Gastroesophageal sphincter (tissue), 4 donors: ENCODE measurements around the gene CBFA2T2. TPM values are rescaled to one million over a fixed set of nuclear protein-coding genes. Genes with fewer than 3 reads are reported as not detected.

Experiments used
- ATAC-seq: fragments of 150-250 bp; one replicate; pipeline ENCODE4 v1.9.1; 2016; ENCODE audit warnings: mild to moderate bottlenecking, moderate library complexity
- H3K27ac ChIP-seq, 4 donors: fragments of 200-600 bp; sonication (generic) in 3 of 4; 1 replicate in 3 of 4; 2 replicates in 1 of 4; pipeline ENCODE4 v1.5.1; 2016 to 2019
- H3K27me3 ChIP-seq: fragments of 200-600 bp; sonication (generic); one replicate; pipeline ENCODE4 v1.5.1; 2019
- H3K36me3 ChIP-seq, 2 donors: fragments of 200-600 bp; sonication (generic); one replicate each; pipeline ENCODE4 v1.5.1; 2019; ENCODE audit warnings: control low read depth in 1 of 2
- H3K4me1 ChIP-seq, 3 donors: fragments of 200-600 bp; sonication (generic); 1 replicate in 2 of 3; 2 replicates in 1 of 3; pipeline ENCODE4 v1.5.1; 2016 to 2019; ENCODE audit warnings: control low read depth in 2 of 3
- H3K4me3 ChIP-seq, 2 donors: fragments of 200-600 bp; sonication (generic); one replicate each; pipeline ENCODE4 v1.5.1; 2019; ENCODE audit warnings: mild to moderate bottlenecking in 1 of 2, moderate library complexity in 1 of 2
- H3K9me3 ChIP-seq, 3 donors: fragments of 200-600 bp; sonication (generic); one replicate each; pipeline ENCODE4 v1.5.1; 2017 to 2019; ENCODE audit warnings: control low read depth in 2 of 3
- CTCF ChIP-seq, 4 experiments: fragments of 200-600 bp in 2 of 4; fragments of 450-650 bp in 2 of 4; sonication (generic) in 1 of 4; IDR thresholded peaks; one replicate each; pipeline ENCODE4 v1.5.1; 2017 to 2019; ENCODE audit warnings: antibody characterized with exemption in 4 of 4, mild to moderate bottlenecking in 2 of 4, moderate library complexity in 2 of 4
- EP300 ChIP-seq: sonication (generic); formaldehyde crosslinking; IDR thresholded peaks from one replicate; pipeline ENCODE4 v1.6.1; 2017; ENCODE audit warnings: antibody characterized with exemption, mild to moderate bottlenecking
- POLR2A ChIP-seq, 2 donors: fragments of 450-650 bp; IDR thresholded peaks; one replicate each; pipeline ENCODE4 v1.6.1; 2017; ENCODE audit warnings: antibody characterized with exemption in 2 of 2, mild to moderate bottlenecking in 2 of 2, moderate library complexity in 1 of 2
- POLR2AphosphoS5 ChIP-seq: sonication (generic); formaldehyde crosslinking; IDR thresholded peaks from one replicate; pipeline ENCODE4 v1.6.1; 2017; ENCODE audit warnings: antibody characterized with exemption
- WGBS, 2 donors: methylation state at CpG; one replicate each; pipeline ENCODE4 v1.1.5; 2018; ENCODE audit warnings: low coverage in 1 of 2; 5-methylcytosine and 5-hydroxymethylcytosine counted together
- total RNA-seq, 4 donors: library from RNA; depleted of rRNA; stranded (reverse); fragments of >200 nt; gene quantifications; one replicate each; pipeline ENCODE4 v1.1.0, GENCODE V29; 2016

CBFA2T2 gene
- total RNA-seq, 4 donors from 2014 or later = 11.1 to 17.4 (median 14.2) TPM

DNA sequence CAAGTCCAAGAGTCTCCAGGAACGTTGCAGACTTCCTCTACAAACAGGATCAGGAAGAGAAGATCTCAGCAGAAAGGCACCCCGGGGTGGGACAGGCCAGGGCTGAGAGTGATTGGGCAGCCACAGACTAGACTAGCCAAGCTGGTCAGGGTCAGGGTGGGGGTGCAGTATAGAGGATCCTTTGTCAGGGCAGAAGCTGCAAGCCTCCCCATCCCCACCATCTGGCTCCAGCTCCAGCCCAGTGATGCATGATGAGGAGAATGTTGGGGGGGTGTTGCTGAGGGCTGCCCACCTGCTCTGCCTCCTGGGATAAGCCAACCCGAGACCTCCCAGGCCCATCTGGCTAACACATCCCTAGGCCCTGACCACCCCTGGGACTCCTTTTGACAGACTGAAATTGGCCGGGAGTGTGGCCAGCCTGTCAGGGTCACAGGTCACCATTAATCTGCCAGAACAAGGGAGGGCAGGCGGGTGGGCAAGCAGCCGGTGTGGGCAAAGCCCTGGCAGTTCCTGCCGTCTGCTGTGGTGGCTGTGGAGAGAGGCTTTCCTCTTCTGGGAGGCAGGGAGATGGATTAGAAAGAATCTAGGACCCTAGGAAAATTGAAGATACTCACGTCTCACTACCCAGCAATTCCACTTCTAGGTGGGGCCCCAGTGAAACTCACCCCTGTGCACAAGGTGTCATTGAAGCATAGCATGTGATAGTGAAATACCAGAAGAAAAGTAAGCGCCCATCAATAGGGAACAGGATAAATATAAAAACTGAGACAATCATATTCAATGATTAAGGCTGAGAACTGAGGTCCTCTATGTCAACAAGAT lies 24.2 kb upstream of the CBFA2T2 start:
- Histone ChIP-seq H3K4me1 (peaks cover 0 to 10% (median 4%) of the 10 kb centered on the region in 3 donors), H3K27me3 (no peaks in the 10 kb centered on the region), H3K36me3 (no peaks in the 10 kb centered on the region), H3K9me3 (no peaks in the 10 kb centered on the region), H3K27ac (peak overlapping the region in 2 of 4 donors; percentile 24 to 53), H3K4me3 (no peak overlapping the region)
- no peak for ATAC-seq
- WGBS, 2 donors = 64 to 80% methylated on average over 2 to 4 of the region's 9 CpGs
- TF ChIP-seq POLR2AphosphoS5 (no peak), CTCF (IDR thresholded peaks at IDR 0.05) (no peak)

- Histone ChIP-seq H3K27me3 (no peaks in the 10 kb centered on the region), H3K9me3 (no peaks in the 10 kb centered on the region), H3K27ac (peak overlapping the region in 2 of 4 donors; percentile 24 to 53), H3K4me1 (peaks cover 0 to 10% (median 4%) of the 10 kb centered on the region in 3 donors), H3K36me3 (no peaks in the 10 kb centered on the region), H3K4me3 (no peak overlapping the region)
- TF ChIP-seq POLR2AphosphoS5 (no peak), EP300 (no peak), POLR2A (IDR thresholded peaks at IDR 0.05) (no peak), CTCF (IDR thresholded peaks at IDR 0.05) (no peak)
- ATAC-seq = no peak
- 48 to 57% methylated on average over 1 of the region's 3 CpGs for WGBS, 2 donors
Observed at GRCh38 chr20:33466303-33466646, 23.6 kb upstream of the CBFA2T2 start.

GRCh38 chr20:33470457-33470856 lies 19.4 kb upstream of the CBFA2T2 start:
- Histone ChIP-seq H3K27ac (no peak overlapping the region), H3K36me3 (no peaks in the 10 kb centered on the region), H3K9me3 (no peaks in the 10 kb centered on the region), H3K27me3 (no peaks in the 10 kb centered on the region), H3K4me3 (no peak overlapping the region), H3K4me1 (no peaks in the 10 kb centered on the region)
- TF ChIP-seq POLR2A (IDR thresholded peaks at IDR 0.05) = no peak
- WGBS, 2 donors = 43 to 78% methylated on average over 1 to 4 of the region's 4 CpGs
- no peak for ATAC-seq

GRCh38 chr20:33470866-33471265 lies 19.0 kb upstream of the CBFA2T2 start:
- 78 to 80% methylated on average over 3 of the region's 3 CpGs for WGBS, 2 donors
- ATAC-seq = no peak
- no peak for TF ChIP-seq POLR2A (IDR thresholded peaks at IDR 0.05)
- no peak for TF ChIP-seq POLR2AphosphoS5
- no peak for TF ChIP-seq EP300
- TF ChIP-seq CTCF (IDR thresholded peaks at IDR 0.05) = no peak

GRCh38 chr20:33472868-33473435 lies 16.9 kb upstream of the CBFA2T2 start:
- no peaks in the 10 kb centered on the region for H3K36me3 ChIP-seq
- TF ChIP-seq POLR2A (IDR thresholded peaks at IDR 0.05) = no peak
- TF ChIP-seq EP300 = no peak
- TF ChIP-seq CTCF (IDR thresholded peaks at IDR 0.05) = no peak
- TF ChIP-seq POLR2AphosphoS5 = no peak
- no peaks in the 10 kb centered on the region for H3K27me3 ChIP-seq
- 89 to 93% methylated on average over 6 to 7 of the region's 7 CpGs for WGBS, 2 donors
- ATAC-seq = no peak
- H3K4me3 ChIP-seq = no peak overlapping the region
- H3K9me3 ChIP-seq = no peaks in the 10 kb centered on the region
- H3K4me1 ChIP-seq = no peaks in the 10 kb centered on the region
- H3K27ac ChIP-seq = no peak overlapping the region

More at GRCh38 chr20:33470866-33471265, 19.0 kb upstream of the CBFA2T2 start:
- Histone ChIP-seq H3K36me3 (no peaks in the 10 kb centered on the region), H3K27me3 (no peaks in the 10 kb centered on the region), H3K9me3 (no peaks in the 10 kb centered on the region), H3K27ac (no peak overlapping the region), H3K4me3 (no peak overlapping the region), H3K4me1 (no peaks in the 10 kb centered on the region)
